GM21723 (cell line): ENCODE results near the gene ZMYND8.
"Not testable (repeated sequence)": the region's sequence is repeated elsewhere in the genome, so short reads cannot be mapped to it uniquely, and the experiment has no call there.

Source experiments
- ATAC-seq: cut with Tn5 transposase; IDR thresholded peaks from one replicate; pipeline ENCODE4 v1.9.1; 2021; ENCODE audit warnings: mild to moderate bottlenecking, moderate library complexity; ENCODE audit not compliant: unreplicated experiment

Gene ZMYND8

GRCh38 chr20:47212606-47213207, 143.8 kb downstream of the ZMYND8 start:
- no peak for ATAC-seq

- no peak for ATAC-seq
These were observed 145.5 kb downstream of the ZMYND8 start for GRCh38 chr20:47211036-47211435.

GRCh38 chr20:47210470-47210869, 146.0 kb downstream of the ZMYND8 start:
- no peak for ATAC-seq

- ATAC-seq: no peak
These were observed 146.5 kb downstream of the ZMYND8 start for GRCh38 chr20:47209982-47210381.

GRCh38 chr20:47208534-47209174, 147.8 kb downstream of the ZMYND8 start:
- ATAC-seq: no peak

- no peak for ATAC-seq
These were observed 149.4 kb downstream of the ZMYND8 start for GRCh38 chr20:47206962-47207641.

GRCh38 chr20:47206552-47206951, 149.9 kb downstream of the ZMYND8 start:
- not testable (repeated sequence) for ATAC-seq

- ATAC-seq: no peak
These were observed 150.8 kb downstream of the ZMYND8 start for GRCh38 chr20:47205577-47206123.

- not testable (repeated sequence) for ATAC-seq
These were observed 151.7 kb downstream of the ZMYND8 start for GRCh38 chr20:47204850-47205122.

- no peak for ATAC-seq
These were observed 152.3 kb downstream of the ZMYND8 start for GRCh38 chr20:47204008-47204849.

- ATAC-seq: no peak
These were observed 153.5 kb downstream of the ZMYND8 start for GRCh38 chr20:47202733-47203667.

GRCh38 chr20:47201074-47201730, 155.3 kb downstream of the ZMYND8 start:
- ATAC-seq: no peak

- no peak for ATAC-seq
These were observed 157.4 kb downstream of the ZMYND8 start for GRCh38 chr20:47198996-47199552.

GRCh38 chr20:47198254-47198671, 158.2 kb downstream of the ZMYND8 start:
- ATAC-seq: no peak

- no peak for ATAC-seq
These were observed 160.1 kb downstream of the ZMYND8 start for GRCh38 chr20:47196091-47197081.

- ATAC-seq: no peak
These were observed 160.9 kb downstream of the ZMYND8 start for GRCh38 chr20:47195573-47195972.

- no peak for ATAC-seq
These were observed 164.5 kb downstream of the ZMYND8 start for GRCh38 chr20:47191956-47192355.

GRCh38 chr20:47191074-47191673, 165.3 kb downstream of the ZMYND8 start:
- no peak for ATAC-seq
